Measurements from ENCODE around the gene ANGPTL2. TPM values are rescaled to one million over a fixed set of nuclear protein-coding genes. Genes with fewer than 3 reads are reported as not detected.

ANGPTL2 gene
- total RNA-seq, 1 experiment from 2014 or later, result 0.20 TPM

- RAD21 ChIA-PET (ENCODE audit: low non-redundant PET in 1 of 2, low total read pairs in 2 of 2, uncharacterized antibody in 2 of 2, unreplicated experiment in 2 of 2), result no interaction called here
- CTCF ChIA-PET, result no interaction called here
- no peak overlapping the region for H3K4me3 ChIP-seq (replicated peaks in 1 of 2; ENCODE audit: low read depth in 1 of 2, low read length in 2 of 2)
- TF ChIP-seq REST (IDR thresholded peaks at IDR 0.05; ENCODE audit: low read depth), result no peak
- TF ChIP-seq FOSL1 (IDR thresholded peaks at IDR 0.05; ENCODE audit: low read depth), result no peak
- TF ChIP-seq ATF3 (IDR thresholded peaks at IDR 0.05), result no peak
- TF ChIP-seq CTCF (IDR thresholded peaks at IDR 0.05 in 2 of 3, conservative IDR thresholded peaks at IDR 0.05 in 1 of 3; ENCODE audit: borderline replicate concordance in 1 of 3, insufficient read depth in 1 of 3, low read depth in 2 of 3, low read length in 2 of 3), result no peak
- TF ChIP-seq POLR2AphosphoS5 (IDR thresholded peaks at IDR 0.05; ENCODE audit: low read depth, low read length), result no peak
- no peak for TF ChIP-seq EZH2phosphoT487 (IDR thresholded peaks at IDR 0.05; ENCODE audit: borderline replicate concordance)
- no peak for TF ChIP-seq TCF7L2 (IDR thresholded peaks at IDR 0.05; ENCODE audit: borderline replicate concordance, extremely low read depth, insufficient read depth, insufficient read length)
- TF ChIP-seq CEBPB (IDR thresholded peaks at IDR 0.05; ENCODE audit: low read depth), result no peak
- TF ChIP-seq ELF1 (IDR thresholded peaks at IDR 0.05; ENCODE audit: borderline replicate concordance, low read depth), result no peak
- no peak for TF ChIP-seq MAX (IDR thresholded peaks at IDR 0.05)
- TF ChIP-seq ZFX (IDR thresholded peaks at IDR 0.05), result no peak
- TF ChIP-seq SP1 (IDR thresholded peaks at IDR 0.05; ENCODE audit: low read depth), result no peak
- no peak for TF ChIP-seq EGR1 (IDR thresholded peaks at IDR 0.05; ENCODE audit: low read depth)
- TF ChIP-seq RAD21 (IDR thresholded peaks at IDR 0.05; ENCODE audit: low read depth), result no peak
- no peak for TF ChIP-seq SRF (IDR thresholded peaks at IDR 0.05; ENCODE audit: low read depth)
- no peak for TF ChIP-seq ZBTB33 (IDR thresholded peaks at IDR 0.05; ENCODE audit: extremely low read depth, insufficient replicate concordance, low read length)
- TF ChIP-seq YY1 (IDR thresholded peaks at IDR 0.05; ENCODE audit: extremely low read depth, insufficient replicate concordance, low read depth, low read length), result no peak
- H3K9me2 ChIP-seq (ENCODE audit: insufficient read depth), result no peaks in the 10 kb centered on the region
- no peaks in the 10 kb centered on the region for H3K36me3 ChIP-seq (ENCODE audit: control insufficient read depth in 1 of 2, insufficient read depth in 2 of 2, low read length in 2 of 2)
- intact Hi-C loops (cut with micrococcal nuclease), result no loop called here
- no peaks in the 10 kb centered on the region for H3K79me2 ChIP-seq (ENCODE audit: insufficient read depth, low read length)
- H4K20me1 ChIP-seq (ENCODE audit: insufficient read depth), result no peaks in the 10 kb centered on the region
- ATAC-seq (no peak), DNase-seq (ENCODE audit: low read depth, low spot score) (no peak)
- no peak overlapping the region for H3K9ac ChIP-seq (ENCODE audit: low read length)
- no TSS peak for BruUV-seq (replicated peaks)
- H3K27ac ChIP-seq (ENCODE audit: low read depth, low read length), result no peak overlapping the region
- no peak overlapping the region for H3K4me2 ChIP-seq (ENCODE audit: low read length)
- no peak overlapping the region for H2AFZ ChIP-seq (ENCODE audit: low read depth, low read length, poor library complexity, severe bottlenecking)
- H3K4me1 ChIP-seq (ENCODE audit: control insufficient read depth in 1 of 2, insufficient read depth in 2 of 2, low read length in 2 of 2), result no peaks in the 10 kb centered on the region
- POLR2A ChIA-PET, result no interaction called here
- H3K27me3 ChIP-seq (ENCODE audit: insufficient read depth, low read length), result no peaks in the 10 kb centered on the region
- H3K9me3 ChIP-seq (ENCODE audit: control insufficient read depth in 1 of 2, insufficient read depth in 1 of 2, low read depth in 1 of 2, low read length in 2 of 2), result no peaks in the 10 kb centered on the region
These were observed 30.3 kb downstream of the ANGPTL2 start for GRCh38 chr9:127092041-127092608.

Data from HCT116 (cell line).